ENCODE data around the gene SPATA6L. TPM values are rescaled to one million over a fixed set of nuclear protein-coding genes. Genes with fewer than 3 reads are reported as not detected.

The SPATA6L gene
- total and polyA plus RNA-seq, 2 experiments from 2014 or later: 1.7 to 1.9 TPM

DNA sequence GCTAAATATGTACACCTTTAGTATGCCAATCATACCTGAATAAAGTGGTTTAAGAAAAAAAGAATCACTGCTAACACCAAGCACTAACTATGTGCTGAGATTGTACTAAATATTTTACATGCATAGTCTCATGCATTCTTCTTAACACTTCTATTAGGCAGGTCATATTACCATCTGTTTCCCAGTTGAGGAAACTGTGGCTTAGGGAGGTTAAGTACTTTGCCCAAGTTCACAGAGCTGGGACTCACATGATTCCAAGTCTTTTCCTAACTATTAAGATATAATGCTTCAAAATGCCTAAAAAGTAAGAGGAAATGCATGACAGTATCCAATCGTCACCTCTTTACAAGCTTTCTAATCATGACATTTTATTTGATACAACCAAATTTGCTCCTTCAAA, 73.4 kb downstream of the SPATA6L start:
- no peaks in the 10 kb centered on the region for H3K79me2 ChIP-seq (replicated peaks; ENCODE audit: insufficient read depth)
- TF ChIP-seq, protein P1, sequence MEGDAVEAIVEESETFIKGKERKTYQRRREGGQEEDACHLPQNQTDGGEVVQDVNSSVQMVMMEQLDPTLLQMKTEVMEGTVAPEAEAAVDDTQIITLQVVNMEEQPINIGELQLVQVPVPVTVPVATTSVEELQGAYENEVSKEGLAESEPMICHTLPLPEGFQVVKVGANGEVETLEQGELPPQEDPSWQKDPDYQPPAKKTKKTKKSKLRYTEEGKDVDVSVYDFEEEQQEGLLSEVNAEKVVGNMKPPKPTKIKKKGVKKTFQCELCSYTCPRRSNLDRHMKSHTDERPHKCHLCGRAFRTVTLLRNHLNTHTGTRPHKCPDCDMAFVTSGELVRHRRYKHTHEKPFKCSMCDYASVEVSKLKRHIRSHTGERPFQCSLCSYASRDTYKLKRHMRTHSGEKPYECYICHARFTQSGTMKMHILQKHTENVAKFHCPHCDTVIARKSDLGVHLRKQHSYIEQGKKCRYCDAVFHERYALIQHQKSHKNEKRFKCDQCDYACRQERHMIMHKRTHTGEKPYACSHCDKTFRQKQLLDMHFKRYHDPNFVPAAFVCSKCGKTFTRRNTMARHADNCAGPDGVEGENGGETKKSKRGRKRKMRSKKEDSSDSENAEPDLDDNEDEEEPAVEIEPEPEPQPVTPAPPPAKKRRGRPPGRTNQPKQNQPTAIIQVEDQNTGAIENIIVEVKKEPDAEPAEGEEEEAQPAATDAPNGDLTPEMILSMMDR (conservative IDR thresholded peaks at IDR 0.05; ENCODE audit: low read depth in 2 of 2): no peak
- no peak for TF ChIP-seq JUNB (IDR thresholded peaks at IDR 0.05; ENCODE audit: unreplicated experiment)
- TF ChIP-seq POLR2AphosphoS5 (IDR thresholded peaks at IDR 0.05; ENCODE audit: low read depth): no peak
- TF ChIP-seq, protein P2, sequence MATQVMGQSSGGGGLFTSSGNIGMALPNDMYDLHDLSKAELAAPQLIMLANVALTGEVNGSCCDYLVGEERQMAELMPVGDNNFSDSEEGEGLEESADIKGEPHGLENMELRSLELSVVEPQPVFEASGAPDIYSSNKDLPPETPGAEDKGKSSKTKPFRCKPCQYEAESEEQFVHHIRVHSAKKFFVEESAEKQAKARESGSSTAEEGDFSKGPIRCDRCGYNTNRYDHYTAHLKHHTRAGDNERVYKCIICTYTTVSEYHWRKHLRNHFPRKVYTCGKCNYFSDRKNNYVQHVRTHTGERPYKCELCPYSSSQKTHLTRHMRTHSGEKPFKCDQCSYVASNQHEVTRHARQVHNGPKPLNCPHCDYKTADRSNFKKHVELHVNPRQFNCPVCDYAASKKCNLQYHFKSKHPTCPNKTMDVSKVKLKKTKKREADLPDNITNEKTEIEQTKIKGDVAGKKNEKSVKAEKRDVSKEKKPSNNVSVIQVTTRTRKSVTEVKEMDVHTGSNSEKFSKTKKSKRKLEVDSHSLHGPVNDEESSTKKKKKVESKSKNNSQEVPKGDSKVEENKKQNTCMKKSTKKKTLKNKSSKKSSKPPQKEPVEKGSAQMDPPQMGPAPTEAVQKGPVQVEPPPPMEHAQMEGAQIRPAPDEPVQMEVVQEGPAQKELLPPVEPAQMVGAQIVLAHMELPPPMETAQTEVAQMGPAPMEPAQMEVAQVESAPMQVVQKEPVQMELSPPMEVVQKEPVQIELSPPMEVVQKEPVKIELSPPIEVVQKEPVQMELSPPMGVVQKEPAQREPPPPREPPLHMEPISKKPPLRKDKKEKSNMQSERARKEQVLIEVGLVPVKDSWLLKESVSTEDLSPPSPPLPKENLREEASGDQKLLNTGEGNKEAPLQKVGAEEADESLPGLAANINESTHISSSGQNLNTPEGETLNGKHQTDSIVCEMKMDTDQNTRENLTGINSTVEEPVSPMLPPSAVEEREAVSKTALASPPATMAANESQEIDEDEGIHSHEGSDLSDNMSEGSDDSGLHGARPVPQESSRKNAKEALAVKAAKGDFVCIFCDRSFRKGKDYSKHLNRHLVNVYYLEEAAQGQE (IDR thresholded peaks at IDR 0.05; ENCODE audit: unreplicated experiment): no peak
- TF ChIP-seq, protein P3, sequence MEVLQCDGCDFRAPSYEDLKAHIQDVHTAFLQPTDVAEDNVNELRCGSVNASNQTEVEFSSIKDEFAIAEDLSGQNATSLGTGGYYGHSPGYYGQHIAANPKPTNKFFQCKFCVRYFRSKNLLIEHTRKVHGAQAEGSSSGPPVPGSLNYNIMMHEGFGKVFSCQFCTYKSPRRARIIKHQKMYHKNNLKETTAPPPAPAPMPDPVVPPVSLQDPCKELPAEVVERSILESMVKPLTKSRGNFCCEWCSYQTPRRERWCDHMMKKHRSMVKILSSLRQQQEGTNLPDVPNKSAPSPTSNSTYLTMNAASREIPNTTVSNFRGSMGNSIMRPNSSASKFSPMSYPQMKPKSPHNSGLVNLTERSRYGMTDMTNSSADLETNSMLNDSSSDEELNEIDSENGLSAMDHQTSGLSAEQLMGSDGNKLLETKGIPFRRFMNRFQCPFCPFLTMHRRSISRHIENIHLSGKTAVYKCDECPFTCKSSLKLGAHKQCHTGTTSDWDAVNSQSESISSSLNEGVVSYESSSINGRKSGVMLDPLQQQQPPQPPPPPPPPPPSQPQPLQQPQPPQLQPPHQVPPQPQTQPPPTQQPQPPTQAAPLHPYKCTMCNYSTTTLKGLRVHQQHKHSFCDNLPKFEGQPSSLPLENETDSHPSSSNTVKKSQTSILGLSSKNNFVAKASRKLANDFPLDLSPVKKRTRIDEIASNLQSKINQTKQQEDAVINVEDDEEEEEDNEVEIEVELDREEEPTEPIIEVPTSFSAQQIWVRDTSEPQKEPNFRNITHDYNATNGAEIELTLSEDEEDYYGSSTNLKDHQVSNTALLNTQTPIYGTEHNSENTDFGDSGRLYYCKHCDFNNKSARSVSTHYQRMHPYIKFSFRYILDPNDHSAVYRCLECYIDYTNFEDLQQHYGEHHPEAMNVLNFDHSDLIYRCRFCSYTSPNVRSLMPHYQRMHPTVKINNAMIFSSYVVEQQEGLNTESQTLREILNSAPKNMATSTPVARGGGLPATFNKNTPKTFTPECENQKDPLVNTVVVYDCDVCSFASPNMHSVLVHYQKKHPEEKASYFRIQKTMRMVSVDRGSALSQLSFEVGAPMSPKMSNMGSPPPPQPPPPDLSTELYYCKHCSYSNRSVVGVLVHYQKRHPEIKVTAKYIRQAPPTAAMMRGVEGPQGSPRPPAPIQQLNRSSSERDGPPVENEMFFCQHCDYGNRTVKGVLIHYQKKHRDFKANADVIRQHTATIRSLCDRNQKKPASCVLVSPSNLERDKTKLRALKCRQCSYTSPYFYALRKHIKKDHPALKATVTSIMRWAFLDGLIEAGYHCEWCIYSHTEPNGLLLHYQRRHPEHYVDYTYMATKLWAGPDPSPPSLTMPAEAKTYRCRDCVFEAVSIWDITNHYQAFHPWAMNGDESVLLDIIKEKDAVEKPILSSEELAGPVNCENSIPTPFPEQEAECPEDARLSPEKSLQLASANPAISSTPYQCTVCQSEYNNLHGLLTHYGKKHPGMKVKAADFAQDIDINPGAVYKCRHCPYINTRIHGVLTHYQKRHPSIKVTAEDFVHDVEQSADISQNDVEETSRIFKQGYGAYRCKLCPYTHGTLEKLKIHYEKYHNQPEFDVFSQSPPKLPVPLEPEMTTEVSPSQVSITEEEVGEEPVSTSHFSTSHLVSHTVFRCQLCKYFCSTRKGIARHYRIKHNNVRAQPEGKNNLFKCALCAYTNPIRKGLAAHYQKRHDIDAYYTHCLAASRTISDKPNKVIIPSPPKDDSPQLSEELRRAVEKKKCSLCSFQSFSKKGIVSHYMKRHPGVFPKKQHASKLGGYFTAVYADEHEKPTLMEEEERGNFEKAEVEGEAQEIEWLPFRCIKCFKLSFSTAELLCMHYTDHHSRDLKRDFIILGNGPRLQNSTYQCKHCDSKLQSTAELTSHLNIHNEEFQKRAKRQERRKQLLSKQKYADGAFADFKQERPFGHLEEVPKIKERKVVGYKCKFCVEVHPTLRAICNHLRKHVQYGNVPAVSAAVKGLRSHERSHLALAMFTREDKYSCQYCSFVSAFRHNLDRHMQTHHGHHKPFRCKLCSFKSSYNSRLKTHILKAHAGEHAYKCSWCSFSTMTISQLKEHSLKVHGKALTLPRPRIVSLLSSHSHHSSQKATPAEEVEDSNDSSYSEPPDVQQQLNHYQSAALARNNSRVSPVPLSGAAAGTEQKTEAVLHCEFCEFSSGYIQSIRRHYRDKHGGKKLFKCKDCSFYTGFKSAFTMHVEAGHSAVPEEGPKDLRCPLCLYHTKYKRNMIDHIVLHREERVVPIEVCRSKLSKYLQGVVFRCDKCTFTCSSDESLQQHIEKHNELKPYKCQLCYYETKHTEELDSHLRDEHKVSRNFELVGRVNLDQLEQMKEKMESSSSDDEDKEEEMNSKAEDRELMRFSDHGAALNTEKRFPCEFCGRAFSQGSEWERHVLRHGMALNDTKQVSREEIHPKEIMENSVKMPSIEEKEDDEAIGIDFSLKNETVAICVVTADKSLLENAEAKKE (CRISPR knock-in tag; IDR thresholded peaks at IDR 0.05): no peak
- TF ChIP-seq ZNF331 (CRISPR knock-in tag; IDR thresholded peaks at IDR 0.05; ENCODE audit: low read depth): no peak
- TF ChIP-seq, protein P4, sequence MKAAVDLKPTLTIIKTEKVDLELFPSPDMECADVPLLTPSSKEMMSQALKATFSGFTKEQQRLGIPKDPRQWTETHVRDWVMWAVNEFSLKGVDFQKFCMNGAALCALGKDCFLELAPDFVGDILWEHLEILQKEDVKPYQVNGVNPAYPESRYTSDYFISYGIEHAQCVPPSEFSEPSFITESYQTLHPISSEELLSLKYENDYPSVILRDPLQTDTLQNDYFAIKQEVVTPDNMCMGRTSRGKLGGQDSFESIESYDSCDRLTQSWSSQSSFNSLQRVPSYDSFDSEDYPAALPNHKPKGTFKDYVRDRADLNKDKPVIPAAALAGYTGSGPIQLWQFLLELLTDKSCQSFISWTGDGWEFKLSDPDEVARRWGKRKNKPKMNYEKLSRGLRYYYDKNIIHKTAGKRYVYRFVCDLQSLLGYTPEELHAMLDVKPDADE (IDR thresholded peaks at IDR 0.05): no peak
- TF ChIP-seq NANOG (IDR thresholded peaks at IDR 0.05; ENCODE audit: borderline replicate concordance): no peak
- TF ChIP-seq CREB1 (CRISPR knock-in tag; IDR thresholded peaks at IDR 0.05; ENCODE audit: low read depth): no peak
- no peak for TF ChIP-seq EZH2 (IDR thresholded peaks at IDR 0.05; ENCODE audit: low read depth, unreplicated experiment)
- no peak for TF ChIP-seq STAT1 (IDR thresholded peaks at IDR 0.05; ENCODE audit: unreplicated experiment)
- no peak for TF ChIP-seq ZNF114 (CRISPR knock-in tag; IDR thresholded peaks at IDR 0.05)
- no peak for TF ChIP-seq EZH2phosphoT487 (IDR thresholded peaks at IDR 0.05; ENCODE audit: unreplicated experiment)
- peaks cover 27% of the 10 kb centered on the region for H3K4me1 ChIP-seq (ENCODE audit: insufficient read depth)
- no peaks in the 10 kb centered on the region for H4K20me1 ChIP-seq (replicated peaks; ENCODE audit: insufficient read depth)
- Mint-ChIP-seq H3K27ac (no peak overlapping the region), H3K36me3 (ENCODE audit: low read depth) (no peaks in the 10 kb centered on the region), H3K9me3 (no peaks in the 10 kb centered on the region), H3K4me1 (peaks cover 25% of the 10 kb centered on the region; the same call in 2 of the 3 replicates), H3K4me3 (no peak overlapping the region), H3K27me3 (ENCODE audit: insufficient read depth, low read depth, poor library complexity) (no peaks in the 10 kb centered on the region)
- ATAC-seq (no peak), DNase-seq (ENCODE audit: low spot score) (no peak)
- H3K4me2 ChIP-seq: no peak overlapping the region
- no peaks in the 10 kb centered on the region for H3F3A ChIP-seq (replicated peaks; ENCODE audit: low read depth)
- H3K9me2 ChIP-seq (ENCODE audit: insufficient read depth): no peaks in the 10 kb centered on the region
- no peaks in the 10 kb centered on the region for H3K27me3 ChIP-seq (ENCODE audit: insufficient read depth)
- H3K4me3 ChIP-seq: no peak overlapping the region
- no peaks in the 10 kb centered on the region for H3K36me3 ChIP-seq (ENCODE audit: insufficient read depth)
- H2AFZ ChIP-seq: no peak overlapping the region
- no peak overlapping the region for H3K27ac ChIP-seq (ENCODE audit: low read depth)
